ENCODE results near the gene EYS.

Gene EYS

DNA sequence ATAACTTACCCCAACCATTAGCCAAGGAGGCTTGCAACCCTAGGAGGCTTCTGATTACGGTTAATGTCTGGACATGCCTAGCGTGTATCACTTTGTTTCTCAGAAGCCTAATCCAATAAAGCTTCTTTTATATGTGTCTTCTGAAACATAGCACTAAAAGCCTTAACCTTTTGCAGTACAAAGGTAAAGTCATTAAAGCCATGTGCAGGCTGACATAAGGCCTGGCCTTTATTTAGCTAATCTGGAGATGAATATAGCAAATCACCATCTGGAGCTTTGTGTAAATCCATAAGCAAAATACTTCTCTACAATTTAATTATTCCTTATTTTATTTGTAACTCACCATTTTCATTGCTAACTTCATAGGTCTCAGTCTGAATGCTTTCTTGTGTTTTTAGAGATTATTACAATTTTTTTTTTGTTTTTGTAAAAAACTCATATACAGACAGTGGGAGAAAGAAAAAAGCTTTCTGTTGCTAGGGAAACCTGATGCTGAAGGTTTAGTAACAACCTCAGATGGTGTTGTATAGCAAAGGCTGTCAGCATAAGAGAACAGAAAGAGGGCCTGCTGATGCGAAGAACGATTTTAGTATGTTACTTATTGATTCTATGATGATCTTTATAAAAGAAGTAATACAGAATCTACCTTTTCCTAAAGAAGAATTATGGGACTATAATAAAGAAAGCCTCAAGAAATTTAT, at the start of gene EYS:
Gene EYS, minus strand, starts transcription at position 101 of the 701 bp plus-strand sequence. CDS start 211,816 bp downstream, outside the sequence.
- peak; percentile 98 for DNase-seq

DNA sequence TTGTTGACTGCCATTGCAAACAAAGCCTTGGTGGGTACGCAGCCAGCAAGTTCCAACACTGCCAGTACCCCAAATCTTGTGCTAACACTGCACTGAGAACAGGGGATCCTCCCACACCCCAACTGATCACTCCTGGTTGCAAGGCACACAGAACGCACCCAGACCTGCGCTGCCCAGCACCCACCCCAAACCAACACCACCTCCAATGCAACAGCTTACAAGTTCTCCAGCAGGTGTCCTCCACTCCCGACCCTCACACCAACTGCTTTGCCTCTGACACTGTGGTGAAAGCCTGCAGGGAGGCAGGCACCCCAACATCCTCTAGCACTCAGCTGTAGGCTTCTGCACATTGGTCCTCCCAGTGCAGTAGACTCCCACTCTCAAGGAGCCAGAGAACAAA, 39.3 kb upstream of the EYS start:
- DNase-seq: no peak

DNA sequence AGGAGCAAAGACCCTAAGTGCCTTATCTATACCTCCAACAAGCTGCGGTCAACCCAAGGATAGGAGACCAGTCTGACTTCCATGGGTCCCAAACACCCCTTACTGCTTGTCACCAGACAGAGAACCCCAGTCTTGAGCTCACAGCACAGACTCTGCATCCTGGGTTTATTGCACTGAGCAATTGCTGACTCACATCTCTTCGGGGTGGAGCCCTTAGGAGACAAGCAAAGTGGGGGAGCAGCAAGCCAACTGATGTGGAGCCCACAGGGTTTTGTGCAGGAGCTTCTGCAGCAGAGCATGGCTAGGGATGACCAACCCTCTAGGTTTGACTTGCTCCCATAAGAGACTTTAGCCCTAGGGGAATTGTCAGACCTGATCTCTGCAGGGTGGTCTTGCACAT, 38.6 kb upstream of the EYS start:
- DNase-seq: no peak

GRCh38 chr6:65728879-65729479, 22.0 kb upstream of the EYS start:
- no peak for DNase-seq

DNA sequence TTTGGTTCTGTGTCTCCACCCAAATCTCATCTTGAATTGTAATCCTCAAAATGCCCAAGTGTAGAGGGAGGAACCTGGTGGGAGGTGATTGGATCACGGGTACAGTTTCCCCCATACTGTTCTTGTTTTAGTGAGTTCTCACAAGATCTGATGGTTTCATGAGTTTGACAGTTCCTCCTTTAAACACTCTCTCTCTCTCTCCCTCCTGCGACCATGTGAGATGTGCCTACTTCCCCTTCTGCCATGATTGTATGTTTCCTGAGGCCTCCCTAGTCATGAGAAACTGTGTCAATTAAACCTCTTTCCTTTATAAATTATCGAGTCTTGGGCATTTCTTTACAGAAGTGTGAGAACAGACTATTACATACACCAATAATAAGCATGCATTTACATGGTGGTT, 12.1 kb upstream of the EYS start:
- no peak for DNase-seq

- no peak for DNase-seq
Observed at GRCh38 chr6:65711531-65711930, 4.5 kb upstream of the EYS start.

GRCh38 chr6:65709099-65709830, 2.2 kb upstream of the EYS start:
- no peak for DNase-seq

- no peak for DNase-seq
Observed at GRCh38 chr6:65708162-65708561, 1.1 kb upstream of the EYS start.

GRCh38 chr6:65706436-65706835, 590 bp downstream of the EYS start:
- DNase-seq: peak; percentile 72

- no peak for DNase-seq
Observed at GRCh38 chr6:65701325-65701724, 5.7 kb downstream of the EYS start.

GRCh38 chr6:65700561-65700960, 6.5 kb downstream of the EYS start:
- no peak for DNase-seq

DNA sequence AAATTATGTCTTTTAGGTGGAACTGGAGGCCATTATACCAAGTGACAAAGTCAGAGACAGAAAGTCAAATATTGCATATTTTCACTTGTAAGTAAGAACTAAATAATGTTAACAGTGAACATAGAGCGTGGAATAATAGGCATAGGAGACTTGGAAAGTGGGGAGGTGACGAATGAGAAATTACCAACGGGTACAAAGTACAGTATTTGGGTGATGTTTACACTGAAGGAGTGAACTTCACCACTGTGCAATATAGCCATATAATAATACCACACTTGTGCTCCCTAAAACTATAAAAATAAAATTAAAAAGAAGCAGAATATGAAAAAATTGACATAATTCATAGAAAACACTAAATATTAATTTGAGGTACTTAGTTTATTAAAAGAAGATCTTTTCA, 14.9 kb downstream of the EYS start:
- no peak for DNase-seq

- DNase-seq: no peak
Observed at GRCh38 chr6:65680232-65680631, 26.8 kb downstream of the EYS start.

DNA sequence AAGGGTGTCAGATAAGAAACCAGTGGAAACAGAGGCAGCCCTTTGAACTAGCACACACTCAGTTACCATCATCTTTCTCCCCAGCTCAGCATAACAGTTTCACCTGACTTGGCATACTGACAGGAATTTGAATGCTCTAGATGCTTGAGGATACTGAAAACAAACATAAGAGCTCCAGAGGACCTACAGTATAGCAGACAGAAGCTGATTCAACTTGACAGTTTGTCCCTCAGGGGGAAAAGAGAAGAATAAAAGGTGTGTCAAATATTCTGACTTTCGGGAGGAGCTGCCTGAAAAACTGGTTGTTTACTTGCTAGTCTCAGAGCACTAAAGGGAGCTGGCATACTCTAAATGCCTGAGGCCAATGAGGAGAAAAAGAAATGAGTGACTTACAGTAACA, 35.1 kb downstream of the EYS start:
- no peak for DNase-seq

GRCh38 chr6:65667916-65668656, 38.9 kb downstream of the EYS start:
- DNase-seq: peak; percentile 8

- no peak for DNase-seq
Observed at GRCh38 chr6:65650086-65650485, 56.9 kb downstream of the EYS start.

- no peak for DNase-seq
Observed at GRCh38 chr6:65649392-65649791, 57.6 kb downstream of the EYS start.

GRCh38 chr6:65646544-65646943, 60.5 kb downstream of the EYS start:
- DNase-seq: no peak

- no peak for DNase-seq
Observed at GRCh38 chr6:65642776-65643175, 64.2 kb downstream of the EYS start.

DNA sequence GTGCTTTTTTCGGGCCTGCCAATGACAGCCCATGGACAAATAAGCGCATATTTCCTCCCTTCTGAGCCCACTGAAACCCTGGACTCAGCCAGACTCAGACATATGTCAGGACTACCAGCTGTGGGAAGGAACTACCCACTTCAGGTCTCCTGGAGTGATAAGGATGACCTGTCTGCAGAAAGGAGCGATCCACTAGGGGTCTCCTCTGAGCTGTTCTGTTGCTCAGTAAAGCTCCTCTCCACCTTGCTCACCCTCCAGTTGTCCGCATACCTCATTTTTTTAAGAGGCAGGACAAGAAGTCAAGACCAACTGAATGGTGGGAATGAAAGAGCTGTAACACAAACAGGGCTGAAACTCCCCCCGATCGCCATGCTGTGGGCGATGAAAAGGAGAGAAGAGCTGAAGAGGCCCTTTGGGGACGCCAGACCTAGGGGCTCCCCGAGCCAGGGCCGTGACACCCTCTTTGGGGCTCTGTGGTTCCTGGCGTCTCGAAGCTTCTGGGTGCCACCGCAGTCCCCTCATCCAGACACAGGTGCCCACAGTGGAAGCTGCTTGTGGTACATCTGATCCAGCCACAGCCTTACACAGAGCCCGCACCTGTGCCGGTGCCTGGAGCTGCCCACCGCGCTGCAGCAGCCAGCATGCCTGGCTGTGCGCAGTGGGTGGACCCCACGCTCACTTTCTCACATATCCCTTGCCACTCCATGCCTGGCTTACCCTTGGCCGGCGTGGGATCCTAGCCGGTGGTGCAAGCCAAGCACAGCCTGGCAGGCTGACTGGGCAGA, 68.8 kb downstream of the EYS start:
- peak; percentile 29 for DNase-seq

GRCh38 chr6:65637289-65638046, 69.6 kb downstream of the EYS start:
- no peak for DNase-seq

DNA sequence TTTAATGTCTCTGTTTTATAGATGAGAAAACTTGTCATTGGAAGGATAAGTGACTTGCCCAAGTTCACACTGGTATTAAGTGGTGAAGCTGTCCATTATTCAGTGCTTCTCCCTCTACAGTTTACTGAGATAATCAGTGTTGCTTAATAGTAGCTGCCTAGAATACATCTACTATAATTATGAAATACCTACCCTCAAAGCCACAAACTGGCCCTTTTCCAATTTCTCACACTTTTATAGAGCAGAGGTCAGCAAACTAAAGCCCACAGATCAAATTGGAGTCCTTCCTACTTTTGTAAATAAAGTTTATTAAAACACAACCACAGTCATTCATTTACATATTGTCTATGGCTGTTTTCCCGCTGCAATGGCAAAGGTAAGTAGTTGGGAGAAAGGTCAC, 73.5 kb downstream of the EYS start:
- no peak for DNase-seq
